Iris pigment epithelial cell (primary cell): Measurements from ENCODE around the gene UBL4B.
A peak's percentile ranks its signal among the peaks of the same experiment; 100 is the strongest.

Source experiments
- DNase-seq: peaks from one replicate; pipeline ENCODE4 v3.0.0-alpha.2; 2011; ENCODE audit warnings: low read depth

Gene UBL4B

DNA sequence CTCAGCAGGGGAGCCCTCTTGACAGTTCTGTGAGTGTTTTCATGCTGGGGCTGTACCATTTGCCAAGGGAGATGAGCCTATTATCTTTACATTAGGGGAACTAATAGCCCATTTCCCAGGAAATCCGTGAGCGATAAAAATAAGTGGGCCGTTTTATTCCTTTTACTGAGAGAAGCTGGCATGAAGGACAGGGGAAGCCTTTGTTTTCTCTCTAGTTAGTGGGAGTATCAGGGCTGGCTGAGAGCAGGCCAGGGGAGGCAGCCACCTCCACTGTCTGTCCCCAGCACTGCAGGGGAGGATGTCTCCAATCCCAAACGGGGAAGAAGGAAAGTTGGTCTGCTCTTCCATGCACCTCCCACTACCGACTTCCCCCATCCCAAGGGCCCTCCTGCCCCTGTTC is 2.5 kb downstream of the UBL4B start:
- no peak for DNase-seq

DNA sequence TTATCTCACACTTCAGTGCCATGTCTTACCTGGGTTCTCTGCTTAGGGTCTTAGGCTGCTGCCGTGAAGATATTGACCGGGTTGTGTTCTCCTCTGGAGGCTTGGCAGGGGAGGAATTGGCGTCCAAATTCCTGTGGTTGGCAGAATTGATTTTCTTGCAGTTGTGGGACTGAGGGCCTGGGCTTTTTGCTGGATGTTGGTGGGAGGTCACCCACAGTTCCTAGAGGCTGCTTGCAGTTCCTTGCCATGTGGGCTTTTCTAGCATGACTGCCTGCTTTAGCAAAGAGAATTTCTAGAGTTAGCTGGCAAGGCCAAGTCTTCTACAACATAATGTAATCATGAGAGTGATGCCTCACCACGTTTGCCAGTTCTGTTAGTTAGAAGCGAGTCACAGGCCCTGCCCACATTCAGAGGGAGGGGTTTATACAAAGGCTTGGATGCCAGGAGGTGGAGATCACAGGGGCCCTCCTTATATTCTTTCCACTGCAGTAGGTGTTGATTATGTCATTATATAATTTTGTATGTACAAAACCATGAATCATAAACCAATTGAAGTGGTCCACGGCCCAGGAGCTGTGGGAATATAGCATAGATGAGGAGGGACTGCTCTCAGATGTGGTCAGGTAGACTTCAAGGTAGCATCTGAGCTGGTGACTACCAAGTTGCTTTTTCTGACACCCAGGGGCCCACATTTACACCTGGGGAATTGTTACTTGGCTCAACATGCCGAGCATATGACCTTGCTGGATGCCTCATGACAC is 6.6 kb downstream of the UBL4B start:
- DNase-seq: peak; percentile 42

DNA sequence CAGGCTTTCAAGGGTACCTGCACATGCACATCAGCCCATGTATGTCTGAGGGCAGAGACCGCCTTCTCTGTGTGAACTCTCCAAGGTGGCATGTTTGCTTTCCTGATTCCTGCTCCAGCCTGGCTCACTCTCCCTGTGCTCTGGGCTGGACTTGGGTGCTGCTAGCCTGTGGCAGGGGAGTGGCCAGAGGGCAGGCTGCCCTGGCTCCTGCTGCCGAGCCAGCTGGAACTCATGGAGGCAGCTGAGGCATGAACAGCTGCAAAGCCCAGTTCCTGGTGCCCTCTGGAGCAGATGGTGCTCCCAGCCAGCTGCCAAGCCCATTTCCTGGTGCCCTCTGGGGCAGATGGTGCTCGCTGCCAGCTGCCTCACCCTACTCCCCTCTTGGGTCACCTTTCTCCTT is 7.6 kb downstream of the UBL4B start:
- DNase-seq: no peak

- DNase-seq: no peak
Measured at GRCh38 chr1:110120960-110121561, 8.8 kb downstream of the UBL4B start.

- DNase-seq: peak; percentile 9
Measured at GRCh38 chr1:110123224-110123623, 11.0 kb downstream of the UBL4B start.

DNA sequence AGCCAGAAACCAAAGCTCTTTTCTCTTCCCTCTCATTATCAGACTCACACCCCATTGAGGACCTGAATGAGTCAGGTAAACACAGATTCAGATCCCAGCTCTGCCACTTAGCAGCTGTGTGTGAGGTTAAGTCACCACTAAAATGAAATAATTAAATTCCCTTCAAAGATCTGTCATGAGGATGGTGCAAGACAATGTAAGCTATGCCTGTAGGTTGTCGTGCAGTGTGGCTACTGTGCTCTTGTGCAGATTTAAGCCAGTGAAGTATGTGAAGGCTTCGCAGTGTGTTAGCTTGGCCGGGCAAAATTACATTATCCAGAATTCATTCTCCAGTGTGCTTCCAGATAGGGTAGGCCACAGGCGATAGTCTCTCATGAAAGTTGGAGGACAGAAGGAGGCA is 13.6 kb downstream of the UBL4B start:
- no peak for DNase-seq

DNA sequence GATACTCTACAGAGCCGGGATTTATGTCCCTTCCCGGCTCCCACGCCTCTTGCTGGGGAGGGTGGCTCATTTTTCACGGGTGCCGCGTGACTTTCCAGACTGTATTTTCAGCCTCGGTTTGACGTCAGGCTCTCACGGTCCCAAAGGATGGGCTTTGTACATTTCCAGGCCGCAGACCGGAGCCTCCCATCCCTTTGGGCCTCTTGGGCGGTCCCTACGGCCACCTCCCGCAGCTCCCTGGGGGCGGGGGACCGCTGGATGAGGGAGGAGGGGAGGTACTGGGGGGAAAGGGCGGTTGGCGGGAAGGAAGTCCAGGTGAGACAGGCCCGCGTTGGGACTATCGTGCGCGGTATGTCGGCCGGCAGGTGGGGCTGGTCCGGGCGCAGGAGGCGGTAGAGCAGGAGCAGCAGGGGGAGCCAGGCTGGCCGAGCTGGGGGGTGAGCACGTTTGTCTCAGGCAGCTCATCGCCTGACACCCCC is 17.9 kb downstream of the UBL4B start:
- DNase-seq: no peak

DNA sequence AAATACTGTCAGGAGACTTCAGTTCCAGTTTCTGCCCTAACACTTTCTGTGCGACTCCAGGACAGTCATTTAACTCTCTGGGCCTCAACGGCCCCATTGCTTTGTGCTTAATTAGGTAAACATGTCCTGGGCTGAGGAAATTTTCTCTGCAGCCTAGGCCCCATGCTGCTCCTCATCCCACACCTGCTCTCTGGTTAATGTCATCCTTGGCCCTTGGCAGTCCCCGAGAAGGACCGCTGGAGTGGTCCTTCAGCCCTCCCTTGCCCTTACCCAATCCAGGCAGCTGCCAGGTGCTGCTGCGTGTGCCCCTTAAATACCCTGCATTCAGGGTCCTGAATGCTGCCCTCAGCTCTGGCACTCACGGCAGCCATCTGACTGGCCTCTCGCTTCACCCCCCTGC is 18.7 kb downstream of the UBL4B start:
- DNase-seq: no peak

DNA sequence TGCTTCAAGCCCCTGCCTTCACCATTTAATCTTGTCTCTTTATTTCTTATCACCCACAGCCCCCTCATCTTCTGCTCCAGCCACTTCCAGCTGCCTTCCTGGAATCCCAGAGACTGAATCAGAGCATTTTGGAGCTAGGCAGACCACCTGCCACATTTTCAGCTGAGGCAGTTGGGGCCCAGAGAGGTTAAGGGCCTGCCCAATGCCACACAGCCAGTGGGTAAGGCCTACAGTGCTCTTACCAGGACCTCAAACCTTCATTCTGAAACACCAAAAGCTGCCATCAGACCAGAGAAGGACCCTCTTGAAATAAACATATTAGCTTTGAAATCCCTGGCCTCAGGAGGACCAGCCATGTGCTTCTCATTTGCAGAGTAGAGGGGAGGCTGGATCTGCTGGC is 20.4 kb downstream of the UBL4B start:
- DNase-seq: no peak

DNA sequence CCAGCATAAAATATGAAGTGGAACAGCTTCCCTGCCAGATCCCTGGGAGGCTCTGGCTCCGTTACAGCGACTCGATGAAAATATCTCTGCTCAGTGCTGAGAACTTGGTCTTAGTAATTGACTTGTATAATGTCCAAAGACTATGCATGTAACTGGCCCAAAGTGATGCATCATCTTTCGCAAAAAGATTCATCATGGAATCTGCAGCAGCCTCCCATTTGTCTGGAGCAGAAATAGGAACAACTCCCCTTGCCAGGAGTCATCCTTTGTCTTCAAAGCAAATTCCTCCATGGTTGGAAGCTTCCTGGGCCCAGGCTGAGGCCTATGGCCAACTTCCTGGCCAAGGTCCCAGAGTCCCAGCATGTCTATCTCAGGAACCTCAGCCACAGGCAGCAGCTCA is 21.2 kb downstream of the UBL4B start:
- no peak for DNase-seq

GRCh38 chr1:110134050-110134595 is 21.9 kb downstream of the UBL4B start:
- DNase-seq: no peak

- DNase-seq: no peak
Measured at GRCh38 chr1:110135246-110135645, 23.0 kb downstream of the UBL4B start.

DNA sequence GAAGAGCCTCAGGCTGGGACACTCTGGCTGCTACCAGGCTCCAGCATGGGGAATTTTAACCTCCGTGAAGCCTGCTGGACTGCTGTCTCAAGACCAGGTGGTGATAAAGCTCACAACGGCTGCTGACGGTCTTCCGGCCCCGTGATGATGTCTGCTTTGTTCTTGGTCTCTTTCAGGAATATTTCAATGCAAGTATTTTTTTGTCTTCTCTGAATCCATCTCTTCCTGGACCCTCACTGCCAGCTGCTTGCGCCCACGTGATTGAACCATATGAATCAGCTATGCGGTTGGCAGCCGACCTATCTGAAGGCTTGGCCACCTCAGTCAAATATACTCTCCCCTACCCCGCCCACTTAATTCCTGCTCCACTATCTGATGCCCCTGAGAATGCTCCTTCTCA is 23.4 kb downstream of the UBL4B start:
- no peak for DNase-seq

- DNase-seq: no peak
Measured at GRCh38 chr1:110136911-110137310, 24.7 kb downstream of the UBL4B start.

- no peak for DNase-seq
Measured at GRCh38 chr1:110138956-110139355, 26.7 kb downstream of the UBL4B start.

DNA sequence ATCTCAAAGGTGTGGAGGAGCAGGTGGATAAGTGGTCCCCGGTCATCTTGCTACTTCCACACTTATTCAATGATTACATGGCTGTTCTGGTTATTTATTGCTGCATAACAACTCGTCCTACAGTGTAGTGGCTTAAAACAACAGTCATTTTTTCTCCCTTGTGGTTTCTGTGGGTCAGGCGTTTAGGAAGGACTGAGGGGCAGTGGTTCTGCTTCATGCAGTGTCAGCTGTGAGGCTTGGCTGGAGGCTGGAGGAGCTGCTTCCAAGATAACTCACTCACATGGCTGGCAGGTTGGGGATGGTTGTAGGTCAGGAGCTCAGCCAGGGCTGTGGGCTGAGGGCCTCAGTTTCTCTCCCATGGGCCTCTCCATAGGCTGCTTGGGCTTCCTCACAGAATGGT is 32.1 kb downstream of the UBL4B start:
- no peak for DNase-seq

DNA sequence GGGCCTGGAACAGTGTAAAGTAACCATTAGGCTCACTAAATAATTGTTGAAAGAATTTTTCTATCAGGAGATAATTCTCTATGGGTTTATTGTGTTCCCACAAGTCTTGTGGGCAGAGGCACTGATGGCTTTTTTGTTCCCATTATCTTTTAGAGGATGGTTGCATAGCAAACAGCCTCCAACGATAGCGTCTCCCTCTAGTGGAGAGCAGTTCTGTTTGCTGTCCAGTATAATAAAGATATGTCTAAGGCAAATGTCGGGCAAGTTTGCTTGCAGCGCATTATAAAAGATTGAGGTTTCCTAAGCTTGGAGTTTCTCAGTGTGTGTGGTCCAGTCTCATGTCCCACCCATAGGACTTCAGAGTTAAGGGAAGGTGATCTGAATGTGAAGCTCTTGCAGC is 36.7 kb downstream of the UBL4B start:
- peak; percentile 22 for DNase-seq

GRCh38 chr1:110150330-110151174 is 38.3 kb downstream of the UBL4B start, which contains the start of gene SLC6A17:
TSS of gene SLC6A17 (plus strand) at chr1:110150494. CDS start at chr1:110166930, 16,436 bp downstream.
- peak; percentile 62 for DNase-seq

DNA sequence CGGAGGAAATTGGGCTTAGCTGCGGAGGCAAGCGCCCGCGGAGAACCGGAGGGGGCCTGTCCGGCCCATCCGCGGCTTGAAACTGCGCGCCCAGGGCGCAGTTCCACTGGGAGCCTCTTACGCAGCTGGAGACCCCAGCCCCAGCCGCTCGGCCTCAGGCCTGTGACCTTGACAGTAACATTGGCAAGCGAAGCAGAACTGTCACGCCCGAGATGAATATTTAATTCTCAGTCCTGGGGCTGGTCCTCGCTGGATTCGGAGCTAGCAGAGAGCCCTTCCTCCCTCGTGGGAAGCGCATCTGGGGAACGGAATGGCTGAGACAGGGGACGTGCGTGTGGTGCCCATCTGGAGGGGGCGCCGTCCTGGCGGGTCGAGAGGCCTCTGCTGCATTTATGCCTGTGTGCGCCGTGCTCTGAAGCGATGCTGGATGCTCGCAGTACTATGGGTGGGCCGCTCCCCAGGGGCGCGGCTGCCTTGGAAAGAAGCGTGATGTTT is 39.0 kb downstream of the UBL4B start:
- DNase-seq: no peak

- DNase-seq: peak; percentile 28
Measured at GRCh38 chr1:110152133-110152785, 40.0 kb downstream of the UBL4B start.

DNA sequence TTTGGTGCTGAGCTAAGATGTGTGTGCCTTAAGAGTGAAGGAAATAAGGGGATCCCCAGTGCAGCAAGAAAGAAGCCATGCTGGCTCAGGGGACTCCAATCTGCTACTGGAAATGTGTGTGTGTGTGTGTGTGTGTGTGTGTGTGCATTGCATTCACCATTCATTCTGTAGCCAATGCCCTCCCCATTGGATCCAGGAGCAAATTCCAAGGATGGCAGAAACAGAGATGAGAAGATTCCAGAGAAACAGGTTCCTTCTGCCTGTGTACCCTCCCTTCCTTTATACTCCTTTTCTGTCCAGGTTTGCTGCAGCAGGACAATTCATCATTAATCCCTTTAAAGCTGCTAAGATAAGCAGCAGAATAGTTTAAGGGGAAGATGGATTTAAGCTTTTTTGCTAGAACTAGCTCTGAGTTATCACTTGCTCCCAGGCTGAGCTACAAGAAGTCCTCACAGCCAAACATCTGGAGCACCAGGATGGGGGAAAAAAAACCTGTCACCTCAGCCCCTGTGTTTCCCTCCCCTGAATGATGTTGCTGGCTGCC is 41.2 kb downstream of the UBL4B start:
- DNase-seq: no peak
